ENCODE results near the gene NDRG4.

Gene NDRG4

GRCh38 chr16:58515125-58515870 lies 15.4 kb downstream of the NDRG4 start, which contains the start of gene SETD6:
SETD6 (plus strand) TSS chr16:58515517; CDS start chr16:58515538, 21 bp downstream.
- TF ChIP-seq, protein P1, sequence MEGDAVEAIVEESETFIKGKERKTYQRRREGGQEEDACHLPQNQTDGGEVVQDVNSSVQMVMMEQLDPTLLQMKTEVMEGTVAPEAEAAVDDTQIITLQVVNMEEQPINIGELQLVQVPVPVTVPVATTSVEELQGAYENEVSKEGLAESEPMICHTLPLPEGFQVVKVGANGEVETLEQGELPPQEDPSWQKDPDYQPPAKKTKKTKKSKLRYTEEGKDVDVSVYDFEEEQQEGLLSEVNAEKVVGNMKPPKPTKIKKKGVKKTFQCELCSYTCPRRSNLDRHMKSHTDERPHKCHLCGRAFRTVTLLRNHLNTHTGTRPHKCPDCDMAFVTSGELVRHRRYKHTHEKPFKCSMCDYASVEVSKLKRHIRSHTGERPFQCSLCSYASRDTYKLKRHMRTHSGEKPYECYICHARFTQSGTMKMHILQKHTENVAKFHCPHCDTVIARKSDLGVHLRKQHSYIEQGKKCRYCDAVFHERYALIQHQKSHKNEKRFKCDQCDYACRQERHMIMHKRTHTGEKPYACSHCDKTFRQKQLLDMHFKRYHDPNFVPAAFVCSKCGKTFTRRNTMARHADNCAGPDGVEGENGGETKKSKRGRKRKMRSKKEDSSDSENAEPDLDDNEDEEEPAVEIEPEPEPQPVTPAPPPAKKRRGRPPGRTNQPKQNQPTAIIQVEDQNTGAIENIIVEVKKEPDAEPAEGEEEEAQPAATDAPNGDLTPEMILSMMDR (IDR thresholded peaks at IDR 0.05; ENCODE audit: insufficient read depth, low read length, missing control alignments) = peak; percentile 19
- CTCF ChIA-PET = interaction anchor here (0.8 to 4.9 kb wide), 5 partner anchors 70 to 241 kb away, joined by 3 to 22 read pairs (median 6); no protein-coding TSS in a partner anchor
- peak within 1 kb of the TSS; percentile 83 for H3K4me3 ChIP-seq (ENCODE audit: low read depth, low read length)
- POLR2A ChIA-PET = no interaction called here
- DNase-seq (ENCODE audit: low read depth, low spot score) = peak; percentile 33

- peak overlapping the region; percentile 83 for H3K4me3 ChIP-seq (ENCODE audit: low read depth, low read length)
- POLR2A ChIA-PET = no interaction called here
- no peak for DNase-seq (ENCODE audit: low read depth, low spot score)
- TF ChIP-seq, protein P1 (IDR thresholded peaks at IDR 0.05; ENCODE audit: insufficient read depth, low read length, missing control alignments) = no peak
- CTCF ChIA-PET = interaction anchor here (0.8 to 4.9 kb wide), 4 partner anchors 69 to 240 kb away, joined by 3 to 22 read pairs (median 5); no protein-coding TSS in a partner anchor
Observed at GRCh38 chr16:58515871-58516767, 16.2 kb downstream of the NDRG4 start.

DNA sequence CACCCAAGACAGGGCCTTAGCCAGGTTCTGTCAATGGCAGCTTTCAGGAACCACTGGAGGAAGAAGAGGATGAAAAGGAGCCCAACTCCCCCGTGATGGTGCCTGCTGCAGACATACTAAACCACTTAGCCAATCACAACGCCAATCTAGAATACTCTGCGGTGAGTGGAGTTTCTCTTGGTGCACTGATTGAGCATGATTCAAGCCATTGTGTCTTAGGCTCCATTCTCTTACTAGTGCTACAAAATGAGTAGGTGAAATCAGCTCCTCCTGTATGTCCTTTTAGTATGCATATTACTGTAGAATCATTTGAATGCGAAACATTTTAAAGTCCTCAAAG lies 16.8 kb downstream of the NDRG4 start:
- DNase-seq (ENCODE audit: low read depth, low spot score) = no peak
- TF ChIP-seq, protein P1 (IDR thresholded peaks at IDR 0.05; ENCODE audit: insufficient read depth, low read length, missing control alignments) = no peak
- ChIA-PET CTCF (interaction anchor here (1.0 to 1.2 kb wide), 2 partner anchors 144 to 146 kb away, joined by 4 to 6 read pairs; no protein-coding TSS in a partner anchor), POLR2A (no interaction called here)
- no peak overlapping the region for H3K4me3 ChIP-seq (ENCODE audit: low read depth, low read length)

DNA sequence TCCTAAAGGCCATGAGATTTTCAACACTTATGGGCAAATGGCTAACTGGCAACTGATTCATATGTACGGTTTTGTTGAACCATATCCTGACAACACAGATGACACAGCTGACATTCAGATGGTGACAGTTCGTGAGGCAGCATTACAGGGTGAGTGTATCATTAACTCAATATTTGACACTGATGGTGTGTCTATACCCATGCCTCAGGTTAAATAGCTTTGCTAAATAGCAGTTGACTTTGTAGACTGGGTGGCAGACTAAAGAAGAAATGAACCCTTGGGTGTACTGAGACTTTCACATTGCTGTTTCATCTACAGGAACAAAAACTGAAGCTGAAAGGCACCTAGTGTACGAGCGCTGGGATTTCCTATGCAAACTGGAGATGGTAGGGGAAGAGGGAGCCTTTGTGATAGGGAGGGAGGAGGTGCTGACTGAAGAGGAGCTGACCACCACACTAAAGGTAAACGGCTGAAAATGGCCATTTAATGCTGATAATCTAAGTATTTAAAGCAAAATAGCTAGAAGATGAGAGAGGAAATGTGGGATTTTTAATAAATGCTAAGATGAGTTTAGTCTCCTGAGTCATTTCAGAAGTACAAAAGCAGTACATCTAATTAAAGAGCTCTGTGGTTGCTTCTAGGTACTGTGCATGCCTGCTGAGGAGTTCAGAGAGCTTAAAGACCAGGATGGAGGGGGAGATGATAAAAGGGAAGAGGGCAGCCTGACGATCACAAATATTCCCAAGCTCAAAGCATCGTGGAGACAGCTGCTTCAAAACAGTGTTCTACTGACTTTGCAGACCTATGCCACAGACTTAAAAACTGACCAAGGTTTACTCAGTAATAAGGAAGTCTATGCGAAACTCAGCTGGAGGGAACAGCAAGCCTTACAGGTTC lies 18.4 kb downstream of the NDRG4 start:
- TF ChIP-seq, protein P1 (IDR thresholded peaks at IDR 0.05; ENCODE audit: insufficient read depth, low read length, missing control alignments) = no peak
- ChIA-PET POLR2A (interaction anchor here (1.2 kb wide), 1 partner anchor 27 kb away, joined by 3 read pairs; no protein-coding TSS in a partner anchor), CTCF (interaction anchor here (0.5 to 1.8 kb wide), 8 partner anchors 9 to 182 kb away, joined by 3 to 7 read pairs (median 4); no protein-coding TSS in a partner anchor)
- H3K4me3 ChIP-seq (ENCODE audit: low read depth, low read length) = no peak overlapping the region
- DNase-seq (ENCODE audit: low read depth, low spot score) = no peak

- TF ChIP-seq, protein P1 (IDR thresholded peaks at IDR 0.05; ENCODE audit: insufficient read depth, low read length, missing control alignments) = no peak
- no peak overlapping the region for H3K4me3 ChIP-seq (ENCODE audit: low read depth, low read length)
- CTCF ChIA-PET = interaction anchor here (0.5 to 1.8 kb wide), 7 partner anchors 9 to 145 kb away, joined by 3 to 7 read pairs (median 4); no protein-coding TSS in a partner anchor
- DNase-seq (ENCODE audit: low read depth, low spot score) = no peak
- POLR2A ChIA-PET = interaction anchor here (1.2 kb wide), 1 partner anchor 26 kb away, joined by 3 read pairs; no protein-coding TSS in a partner anchor
Observed at GRCh38 chr16:58518980-58519368, 19.0 kb downstream of the NDRG4 start.
